Neuronal stem cell (in vitro differentiated cells): ENCODE data around the gene ANXA4.

Experiments used
- DNase-seq: peaks from one replicate; pipeline ENCODE4 v3.0.0-alpha.2; 2013; ENCODE audit warnings: low spot score
- H2AFZ ChIP-seq: one replicate; pipeline ENCODE4 v1.6.1; 2013; ENCODE audit warnings: mild to moderate bottlenecking, low read length, inconsistent platforms
- H2AK5ac ChIP-seq: 2 replicates; pipeline ENCODE4 v1.6.1; 2013; ENCODE audit warnings: low read depth, mild to moderate bottlenecking, inconsistent platforms, low read length, moderate library complexity, mixed read lengths
- H2BK120ac ChIP-seq: 2 replicates; pipeline ENCODE4 v1.6.1; 2013; ENCODE audit warnings: low read depth, mild to moderate bottlenecking, inconsistent platforms, low read length, moderate library complexity, mixed read lengths
- H2BK12ac ChIP-seq: one replicate; pipeline ENCODE4 v1.6.1; 2013; ENCODE audit warnings: low read length, inconsistent platforms
- H2BK15ac ChIP-seq: 2 replicates; pipeline ENCODE4 v1.6.1; 2013; ENCODE audit warnings: mild to moderate bottlenecking, low read length, inconsistent platforms, mixed read lengths
- H2BK5ac ChIP-seq: one replicate; pipeline ENCODE4 v1.6.1; 2013; ENCODE audit warnings: inconsistent platforms, mild to moderate bottlenecking, low read length, moderate library complexity
- H3K14ac ChIP-seq: one replicate; pipeline ENCODE4 v1.6.1; 2013; ENCODE audit warnings: low read length, inconsistent platforms
- H3K18ac ChIP-seq: 2 replicates; pipeline ENCODE4 v1.6.1; 2013; ENCODE audit warnings: low read length, inconsistent platforms
- H3K23ac ChIP-seq: 2 replicates; pipeline ENCODE4 v1.6.1; 2013; ENCODE audit warnings: low read depth, mild to moderate bottlenecking, mixed read lengths, low read length, inconsistent platforms; ENCODE audit not compliant: poor library complexity
- H3K27ac ChIP-seq: replicated peaks from 3 replicates; pipeline ENCODE4 v1.5.1; 2013; ENCODE audit warnings: low read length, inconsistent platforms
- H3K27me3 ChIP-seq, 3 experiments: 2 replicates each; pipeline ENCODE4 v1.6.1; 2013; ENCODE audit warnings: low read length in 3 of 3, mild to moderate bottlenecking in 2 of 3, inconsistent platforms in 1 of 3, low read depth in 1 of 3, mixed read lengths in 1 of 3, moderate library complexity in 1 of 3; ENCODE audit not compliant: control insufficient read depth in 3 of 3, insufficient read depth in 3 of 3
- H3K36me3 ChIP-seq, 2 donors: replicated peaks in 1 of 2; 2 replicates each; pipeline ENCODE4 v1.6.1; 2013; ENCODE audit warnings: low read length in 2 of 2; ENCODE audit not compliant: control insufficient read depth in 2 of 2, insufficient read depth in 2 of 2
- H3K4ac ChIP-seq: 2 replicates; pipeline ENCODE4 v1.6.1; 2013; ENCODE audit warnings: inconsistent platforms, mild to moderate bottlenecking, low read length, moderate library complexity
- H3K4me1 ChIP-seq, 2 donors: 1 replicate in 1 of 2; 2 replicates in 1 of 2; pipeline ENCODE4 v1.6.1; 2013; ENCODE audit warnings: low read length in 2 of 2, low read depth in 1 of 2; ENCODE audit not compliant: control insufficient read depth in 2 of 2, insufficient read depth in 1 of 2
- H3K4me2 ChIP-seq: one replicate; pipeline ENCODE4 v1.6.1; 2013; ENCODE audit warnings: mild to moderate bottlenecking, low read length, inconsistent platforms; ENCODE audit not compliant: insufficient read depth, poor library complexity, severe bottlenecking
- H3K4me3 ChIP-seq, 2 donors: 2 replicates each; pipeline ENCODE4 v1.5.1; 2013; ENCODE audit warnings: low read length in 2 of 2, mild to moderate bottlenecking in 2 of 2, inconsistent platforms in 1 of 2, moderate library complexity in 1 of 2
- H3K79me1 ChIP-seq: one replicate; pipeline ENCODE4 v1.6.1; 2013; ENCODE audit warnings: low read depth, mild to moderate bottlenecking, inconsistent platforms, low read length, moderate library complexity
- H3K9ac ChIP-seq: one replicate; pipeline ENCODE4 v1.6.1; 2013; ENCODE audit warnings: mild to moderate bottlenecking, low read depth, low read length, inconsistent platforms; ENCODE audit not compliant: poor library complexity
- H3K9me3 ChIP-seq, 2 donors: replicated peaks in 1 of 2; 2 replicates each; pipeline versions ENCODE3 to v1.6.1; 2013; ENCODE audit warnings: low read length in 2 of 2, mild to moderate bottlenecking in 2 of 2, inconsistent platforms in 1 of 2, low read depth in 1 of 2, mixed read lengths in 1 of 2, moderate library complexity in 1 of 2; ENCODE audit not compliant: control insufficient read depth in 2 of 2, insufficient read depth in 1 of 2
- H4K8ac ChIP-seq: one replicate; pipeline ENCODE4 v1.6.1; 2013; ENCODE audit warnings: low read depth, mild to moderate bottlenecking, inconsistent platforms, low read length, moderate library complexity
- H4K91ac ChIP-seq: one replicate; pipeline ENCODE4 v1.6.1; 2013; ENCODE audit warnings: low read length, low read depth, mild to moderate bottlenecking, inconsistent platforms; ENCODE audit not compliant: poor library complexity
- WGBS, 2 donors: extraction: QIAGEN DNeasy Blood & Tissue Kit; methylation state at CpG; one replicate each; pipeline ENCODE4 v1.1.7; 2013; ENCODE audit warnings: missing lambda C conversion rate in 2 of 2, mixed read lengths in 1 of 2; ENCODE audit not compliant: insufficient read length in 2 of 2, insufficient replicate concordance in 1 of 2; ENCODE audit errors: extremely low coverage in 2 of 2; 5-methylcytosine and 5-hydroxymethylcytosine counted together

Gene ANXA4

DNA sequence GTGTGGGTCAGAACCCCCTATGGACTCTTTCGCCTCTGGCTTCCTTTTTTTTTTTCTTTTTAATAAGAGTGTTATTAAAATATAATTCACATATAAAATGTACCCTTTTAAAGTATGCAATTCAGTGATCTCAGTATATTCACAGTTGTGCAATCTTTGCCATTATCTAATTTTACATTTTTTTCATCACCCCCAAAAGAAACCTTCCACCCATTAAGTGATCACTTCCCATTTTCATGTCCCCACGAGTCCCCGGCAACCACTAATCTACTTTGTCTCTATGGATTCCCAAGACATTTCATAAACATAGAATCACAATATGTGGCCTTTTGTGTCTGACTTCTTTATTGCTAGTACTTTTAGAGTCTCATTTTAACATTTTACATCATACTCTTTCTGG lies 38.7 kb upstream of the ANXA4 start:
- Histone ChIP-seq H3K4me2 (no peak overlapping the region), H2BK15ac (no peak overlapping the region), H2BK12ac (no peak overlapping the region), H3K79me1 (no peaks in the 10 kb centered on the region), H3K14ac (no peak overlapping the region), H2AFZ (no peak overlapping the region), H2AK5ac (no peak overlapping the region), H3K4me1 (no peaks in the 10 kb centered on the region), H3K9ac (no peak overlapping the region), H2BK5ac (no peak overlapping the region), H3K27me3 (no peaks in the 10 kb centered on the region), H3K18ac (no peak overlapping the region), H3K23ac (no peak overlapping the region), H4K91ac (no peak overlapping the region), H3K36me3 (no peaks in the 10 kb centered on the region), H3K27ac (no peak overlapping the region), H4K8ac (no peak overlapping the region), H3K4me3 (no peak overlapping the region), H2BK120ac (no peak overlapping the region), H3K9me3 (no peaks in the 10 kb centered on the region), H3K4ac (no peak overlapping the region)
- WGBS, 2 donors: no CpG with 5 or more reads among the region's 3 CpGs
- DNase-seq: no peak

DNA sequence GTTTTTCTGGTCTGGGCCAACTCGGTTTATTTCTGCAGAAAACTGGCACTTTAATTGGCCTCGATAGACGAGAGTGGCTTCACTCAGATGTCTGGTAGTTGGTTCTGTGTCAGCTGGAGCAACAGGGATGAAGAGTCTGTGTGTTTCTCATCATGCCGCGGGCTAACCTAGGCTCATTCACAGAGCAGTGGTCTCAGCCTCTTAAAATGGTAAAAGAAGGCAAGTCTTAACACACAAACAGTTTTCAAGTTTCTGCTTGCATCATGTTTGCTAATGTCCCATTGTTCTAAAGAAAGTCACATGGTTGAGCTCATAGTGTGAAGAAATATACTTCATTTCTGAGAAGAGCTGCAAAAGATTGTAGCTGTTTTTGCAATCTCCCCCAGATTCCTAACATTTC lies 37.5 kb upstream of the ANXA4 start:
- DNase-seq: no peak
- no CpG with 5 or more reads among the region's 5 CpGs for WGBS, 2 donors
- H3K27me3 ChIP-seq: no peaks in the 10 kb centered on the region

DNA sequence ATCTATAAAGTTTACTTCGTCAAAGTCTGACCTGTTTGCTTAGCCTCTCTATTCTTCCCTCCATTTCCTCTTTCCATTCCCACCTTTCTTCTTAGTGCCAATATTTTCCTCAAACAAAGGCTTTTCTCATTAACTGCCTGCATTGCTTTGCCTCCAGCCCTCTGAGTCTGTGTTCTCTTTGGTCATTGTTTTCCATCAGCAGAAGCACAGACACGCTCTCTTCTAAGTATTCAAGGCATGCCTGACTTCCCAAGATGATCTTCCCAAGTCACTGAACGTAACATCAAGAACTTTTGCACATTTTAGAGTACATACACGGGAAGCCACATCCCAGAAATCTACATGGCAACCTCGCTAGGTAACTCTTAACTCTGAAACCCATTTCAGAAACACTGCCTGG lies 32.6 kb upstream of the ANXA4 start:
- Histone ChIP-seq H4K8ac (no peak overlapping the region), H3K4me3 (no peak overlapping the region), H3K4me1 (peaks cover 6 to 8% of the 10 kb centered on the region in 2 donors), H3K23ac (no peak overlapping the region), H3K36me3 (peaks cover 0 to 2% of the 10 kb centered on the region in 2 donors), H3K79me1 (no peaks in the 10 kb centered on the region), H3K9ac (no peak overlapping the region), H2BK12ac (no peak overlapping the region), H2BK120ac (no peak overlapping the region), H2BK15ac (no peak overlapping the region), H3K18ac (no peak overlapping the region), H2BK5ac (no peak overlapping the region), H3K4ac (no peak overlapping the region), H3K27me3 (no peaks in the 10 kb centered on the region), H3K14ac (no peak overlapping the region), H3K9me3 (no peaks in the 10 kb centered on the region), H2AFZ (no peak overlapping the region), H3K4me2 (no peak overlapping the region), H4K91ac (no peak overlapping the region), H2AK5ac (no peak overlapping the region), H3K27ac (no peak overlapping the region)
- WGBS, 2 donors: no CpG with 5 or more reads among the region's 5 CpGs
- no peak for DNase-seq

More for the DNA sequence above, 37.5 kb upstream of the ANXA4 start:
- H3K14ac ChIP-seq: no peak overlapping the region
- H3K9me3 ChIP-seq: no peaks in the 10 kb centered on the region
- H3K79me1 ChIP-seq: no peaks in the 10 kb centered on the region
- no peak overlapping the region for H3K23ac ChIP-seq
- no peak overlapping the region for H2BK15ac ChIP-seq
- no peak overlapping the region for H2AFZ ChIP-seq
- H3K9ac ChIP-seq: no peak overlapping the region
- no peak overlapping the region for H2BK120ac ChIP-seq
- H3K27ac ChIP-seq: no peak overlapping the region
- no peak overlapping the region for H2BK5ac ChIP-seq
- H3K4ac ChIP-seq: no peak overlapping the region
- peaks cover 0 to 2% of the 10 kb centered on the region in 2 donors for H3K36me3 ChIP-seq
- no peak overlapping the region for H3K4me3 ChIP-seq
- H2AK5ac ChIP-seq: no peak overlapping the region
- no peak overlapping the region for H4K91ac ChIP-seq
- H4K8ac ChIP-seq: no peak overlapping the region
- peaks cover 2% of the 10 kb centered on the region in 2 donors for H3K4me1 ChIP-seq
- H2BK12ac ChIP-seq: no peak overlapping the region
- H3K18ac ChIP-seq: no peak overlapping the region
- no peak overlapping the region for H3K4me2 ChIP-seq

DNA sequence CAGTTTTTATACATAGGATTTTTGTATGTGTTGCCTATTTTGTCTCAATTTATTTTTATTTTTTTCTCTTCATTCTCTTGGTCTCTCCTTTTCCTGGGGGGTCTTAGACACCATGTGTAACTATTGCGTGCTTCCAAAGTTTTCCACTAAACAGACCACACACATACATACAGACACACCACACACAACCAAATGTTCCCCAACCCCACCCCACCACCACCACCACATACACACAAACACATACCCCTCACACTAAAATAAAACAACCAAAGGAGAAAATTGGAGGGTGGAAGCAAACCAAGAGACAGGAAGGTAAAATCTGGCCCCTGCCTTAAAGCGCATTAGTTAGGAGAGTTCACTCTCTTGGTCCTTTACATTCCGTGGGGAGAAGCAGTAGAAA lies 30.0 kb upstream of the ANXA4 start:
- Histone ChIP-seq H2BK120ac (no peak overlapping the region), H4K8ac (no peak overlapping the region), H3K36me3 (peaks cover 0 to 2% of the 10 kb centered on the region in 2 donors), H2BK15ac (no peak overlapping the region), H3K27ac (no peak overlapping the region), H3K18ac (no peak overlapping the region), H3K79me1 (no peaks in the 10 kb centered on the region), H3K9me3 (no peaks in the 10 kb centered on the region), H3K27me3 (no peaks in the 10 kb centered on the region), H3K4ac (no peak overlapping the region), H4K91ac (no peak overlapping the region), H3K4me1 (peaks cover 6 to 8% of the 10 kb centered on the region in 2 donors), H3K23ac (no peak overlapping the region), H3K9ac (no peak overlapping the region), H2AK5ac (no peak overlapping the region), H2BK12ac (no peak overlapping the region), H3K4me3 (no peak overlapping the region), H2AFZ (no peak overlapping the region), H2BK5ac (no peak overlapping the region), H3K4me2 (no peak overlapping the region), H3K14ac (no peak overlapping the region)
- DNase-seq: no peak
- no CpG with 5 or more reads among the region's 3 CpGs for WGBS, 2 donors
